Neuronal stem cell (in vitro differentiated cells): ENCODE measurements around the gene SYCP2L.

ENCODE experiments used
- DNase-seq: peaks from one replicate; pipeline ENCODE4 v3.0.0-alpha.2; 2013; ENCODE audit warnings: low spot score
- H2AFZ ChIP-seq: one replicate; pipeline ENCODE4 v1.6.1; 2013; ENCODE audit warnings: mild to moderate bottlenecking, low read length, inconsistent platforms
- H2AK5ac ChIP-seq: 2 replicates; pipeline ENCODE4 v1.6.1; 2013; ENCODE audit warnings: low read depth, mild to moderate bottlenecking, inconsistent platforms, low read length, moderate library complexity, mixed read lengths
- H2BK120ac ChIP-seq: 2 replicates; pipeline ENCODE4 v1.6.1; 2013; ENCODE audit warnings: low read depth, mild to moderate bottlenecking, inconsistent platforms, low read length, moderate library complexity, mixed read lengths
- H2BK12ac ChIP-seq: one replicate; pipeline ENCODE4 v1.6.1; 2013; ENCODE audit warnings: low read length, inconsistent platforms
- H2BK15ac ChIP-seq: 2 replicates; pipeline ENCODE4 v1.6.1; 2013; ENCODE audit warnings: mild to moderate bottlenecking, low read length, inconsistent platforms, mixed read lengths
- H2BK5ac ChIP-seq: one replicate; pipeline ENCODE4 v1.6.1; 2013; ENCODE audit warnings: inconsistent platforms, mild to moderate bottlenecking, low read length, moderate library complexity
- H3K14ac ChIP-seq: one replicate; pipeline ENCODE4 v1.6.1; 2013; ENCODE audit warnings: low read length, inconsistent platforms
- H3K18ac ChIP-seq: 2 replicates; pipeline ENCODE4 v1.6.1; 2013; ENCODE audit warnings: low read length, inconsistent platforms
- H3K23ac ChIP-seq: 2 replicates; pipeline ENCODE4 v1.6.1; 2013; ENCODE audit warnings: low read depth, mild to moderate bottlenecking, mixed read lengths, low read length, inconsistent platforms; ENCODE audit not compliant: poor library complexity
- H3K27ac ChIP-seq: replicated peaks from 3 replicates; pipeline ENCODE4 v1.5.1; 2013; ENCODE audit warnings: low read length, inconsistent platforms
- H3K27me3 ChIP-seq, 3 experiments: 2 replicates each; pipeline ENCODE4 v1.6.1; 2013; ENCODE audit warnings: low read length in 3 of 3, mild to moderate bottlenecking in 2 of 3, inconsistent platforms in 1 of 3, low read depth in 1 of 3, mixed read lengths in 1 of 3, moderate library complexity in 1 of 3; ENCODE audit not compliant: control insufficient read depth in 3 of 3, insufficient read depth in 3 of 3
- H3K36me3 ChIP-seq, 2 donors: replicated peaks in 1 of 2; 2 replicates each; pipeline ENCODE4 v1.6.1; 2013; ENCODE audit warnings: low read length in 2 of 2; ENCODE audit not compliant: control insufficient read depth in 2 of 2, insufficient read depth in 2 of 2
- H3K4ac ChIP-seq: 2 replicates; pipeline ENCODE4 v1.6.1; 2013; ENCODE audit warnings: inconsistent platforms, mild to moderate bottlenecking, low read length, moderate library complexity
- H3K4me1 ChIP-seq, 2 donors: 1 replicate in 1 of 2; 2 replicates in 1 of 2; pipeline ENCODE4 v1.6.1; 2013; ENCODE audit warnings: low read length in 2 of 2, low read depth in 1 of 2; ENCODE audit not compliant: control insufficient read depth in 2 of 2, insufficient read depth in 1 of 2
- H3K4me2 ChIP-seq: one replicate; pipeline ENCODE4 v1.6.1; 2013; ENCODE audit warnings: mild to moderate bottlenecking, low read length, inconsistent platforms; ENCODE audit not compliant: insufficient read depth, poor library complexity, severe bottlenecking
- H3K4me3 ChIP-seq, 2 donors: 2 replicates each; pipeline ENCODE4 v1.5.1; 2013; ENCODE audit warnings: low read length in 2 of 2, mild to moderate bottlenecking in 2 of 2, inconsistent platforms in 1 of 2, moderate library complexity in 1 of 2
- H3K79me1 ChIP-seq: one replicate; pipeline ENCODE4 v1.6.1; 2013; ENCODE audit warnings: low read depth, mild to moderate bottlenecking, inconsistent platforms, low read length, moderate library complexity
- H3K9ac ChIP-seq: one replicate; pipeline ENCODE4 v1.6.1; 2013; ENCODE audit warnings: mild to moderate bottlenecking, low read depth, low read length, inconsistent platforms; ENCODE audit not compliant: poor library complexity
- H3K9me3 ChIP-seq, 2 donors: replicated peaks in 1 of 2; 2 replicates each; pipeline versions ENCODE3 to v1.6.1; 2013; ENCODE audit warnings: low read length in 2 of 2, mild to moderate bottlenecking in 2 of 2, inconsistent platforms in 1 of 2, low read depth in 1 of 2, mixed read lengths in 1 of 2, moderate library complexity in 1 of 2; ENCODE audit not compliant: control insufficient read depth in 2 of 2, insufficient read depth in 1 of 2
- H4K8ac ChIP-seq: one replicate; pipeline ENCODE4 v1.6.1; 2013; ENCODE audit warnings: low read depth, mild to moderate bottlenecking, inconsistent platforms, low read length, moderate library complexity
- H4K91ac ChIP-seq: one replicate; pipeline ENCODE4 v1.6.1; 2013; ENCODE audit warnings: low read length, low read depth, mild to moderate bottlenecking, inconsistent platforms; ENCODE audit not compliant: poor library complexity
- WGBS, 2 donors: extraction: QIAGEN DNeasy Blood & Tissue Kit; methylation state at CpG; one replicate each; pipeline ENCODE4 v1.1.7; 2013; ENCODE audit warnings: missing lambda C conversion rate in 2 of 2, mixed read lengths in 1 of 2; ENCODE audit not compliant: insufficient read length in 2 of 2, insufficient replicate concordance in 1 of 2; ENCODE audit errors: extremely low coverage in 2 of 2; 5-methylcytosine and 5-hydroxymethylcytosine counted together

Gene SYCP2L

GRCh38 chr6:11021714-11022113 is 134.9 kb downstream of the SYCP2L start:
- H2BK12ac ChIP-seq: no peak overlapping the region
- H2AK5ac ChIP-seq: no peak overlapping the region

DNA sequence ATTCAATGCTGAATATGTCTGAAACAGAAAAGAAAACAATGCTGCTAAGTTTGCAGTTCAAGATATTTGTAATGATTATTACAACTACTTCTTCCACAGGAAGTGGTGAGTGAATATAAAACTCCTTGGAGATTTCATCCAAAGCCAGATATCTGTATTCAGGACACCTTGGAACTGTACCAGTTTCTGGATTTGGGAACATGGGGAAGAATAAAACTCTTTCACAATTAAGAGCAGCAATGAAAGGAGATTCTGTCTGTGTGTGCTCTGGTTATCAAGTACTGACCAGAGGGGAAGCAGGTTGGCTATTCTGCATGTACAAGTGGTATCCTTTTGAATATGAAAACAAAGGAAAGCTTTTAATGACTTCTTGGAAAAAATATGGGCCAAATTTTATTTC is 136.2 kb downstream of the SYCP2L start:
- no peaks in the 10 kb centered on the region for H3K36me3 ChIP-seq
- H2BK15ac ChIP-seq: no peak overlapping the region
- H3K18ac ChIP-seq: no peak overlapping the region
- H2AFZ ChIP-seq: no peak overlapping the region
- no peaks in the 10 kb centered on the region for H3K79me1 ChIP-seq
- no peak overlapping the region for H3K4me2 ChIP-seq
- no peak overlapping the region for H2BK12ac ChIP-seq
- H2BK120ac ChIP-seq: no peak overlapping the region
- no peak overlapping the region for H3K4ac ChIP-seq
- H2AK5ac ChIP-seq: no peak overlapping the region
- no peak overlapping the region for H2BK5ac ChIP-seq
- no peaks in the 10 kb centered on the region for H3K27me3 ChIP-seq
- H3K14ac ChIP-seq: no peak overlapping the region
- no peak overlapping the region for H3K27ac ChIP-seq
- no peak overlapping the region for H4K91ac ChIP-seq
- H3K23ac ChIP-seq: no peak overlapping the region
- no peak overlapping the region for H4K8ac ChIP-seq
- no peak for DNase-seq
- H3K9ac ChIP-seq: no peak overlapping the region
- H3K4me1 ChIP-seq: peaks cover 14 to 15% of the 10 kb centered on the region in 2 donors
- H3K4me3 ChIP-seq: no peak overlapping the region
- no peaks in the 10 kb centered on the region for H3K9me3 ChIP-seq

More at GRCh38 chr6:11021714-11022113, 134.9 kb downstream of the SYCP2L start:
- Histone ChIP-seq H3K4ac (no peak overlapping the region), H3K18ac (peak overlapping the region; percentile 52), H3K14ac (no peak overlapping the region), H3K36me3 (no peaks in the 10 kb centered on the region), H3K4me1 (peaks cover 14 to 15% of the 10 kb centered on the region in 2 donors), H3K27ac (no peak overlapping the region), H3K27me3 (no peaks in the 10 kb centered on the region), H3K9ac (no peak overlapping the region), H2BK120ac (no peak overlapping the region), H2BK5ac (no peak overlapping the region), H4K8ac (no peak overlapping the region), H2BK15ac (no peak overlapping the region), H3K4me2 (no peak overlapping the region), H3K4me3 (no peak overlapping the region), H2AFZ (no peak overlapping the region), H4K91ac (no peak overlapping the region), H3K23ac (no peak overlapping the region), H3K79me1 (no peaks in the 10 kb centered on the region), H3K9me3 (no peaks in the 10 kb centered on the region)
- no CpG with 5 or more reads among the region's 7 CpGs for WGBS, 2 donors
- DNase-seq: no peak
